HEK293T (cell line): ENCODE data around the gene GLRX3.

Experiments
- CTCF ChIA-PET: fragments of 350-600 bp; formaldehyde crosslinking; extraction: SDS; loops from one replicate; lab custom pipeline; 2021; ENCODE audit warnings: antibody characterized with exemption, inconsistent platforms; lab: Yijun Ruan, JAX
- POLR2A ChIA-PET: fragments of 350-600 bp; formaldehyde crosslinking; extraction: SDS; loops from one replicate; lab custom pipeline; 2020; ENCODE audit warnings: antibody characterized with exemption, inconsistent platforms; lab: Yijun Ruan, JAX
- DNase-seq: peaks from one replicate; pipeline ENCODE4 v3.0.0; 2012; ENCODE audit warnings: mixed read lengths; ENCODE audit errors: extremely low spot score
- ARNT ChIP-seq: fragments of 450-650 bp; IDR thresholded peaks from 2 replicates; pipeline ENCODE4 v1.6.1; 2017; ENCODE audit warnings: mild to moderate bottlenecking
- BHLHE40 ChIP-seq: fragments of 450-650 bp; IDR thresholded peaks from 2 replicates; pipeline ENCODE4 v1.6.1; 2016; ENCODE audit warnings: mild to moderate bottlenecking, moderate library complexity, borderline replicate concordance
- CTBP1 ChIP-seq: fragments of 450-650 bp; IDR thresholded peaks from 2 replicates; pipeline ENCODE4 v1.6.1; 2016; ENCODE audit warnings: borderline replicate concordance
- ELF4 ChIP-seq: fragments of 450-650 bp; IDR thresholded peaks from 2 replicates; pipeline ENCODE4 v1.6.1; 2017; ENCODE audit warnings: antibody characterized with exemption
- FOXA1 ChIP-seq: fragments of 450-650 bp; IDR thresholded peaks from 2 replicates; pipeline ENCODE4 v1.6.1; 2016; ENCODE audit warnings: mild to moderate bottlenecking
- FOXK2 ChIP-seq: fragments of 450-650 bp; IDR thresholded peaks from 2 replicates; pipeline ENCODE4 v1.6.1; 2016; ENCODE audit warnings: mild to moderate bottlenecking
- FOXM1 ChIP-seq: fragments of 450-650 bp; IDR thresholded peaks from 2 replicates; pipeline ENCODE4 v1.6.1; 2017; ENCODE audit warnings: mild to moderate bottlenecking, borderline replicate concordance
- HDGF ChIP-seq: fragments of 450-650 bp; IDR thresholded peaks from 2 replicates; pipeline ENCODE4 v1.6.1; 2017; ENCODE audit warnings: antibody characterized with exemption, borderline replicate concordance
- L3MBTL2 ChIP-seq: fragments of 450-650 bp; conservative IDR thresholded peaks from 2 replicates; pipeline ENCODE4 v1.6.1; 2016; ENCODE audit warnings: mild to moderate bottlenecking
- LEF1 ChIP-seq: fragments of 450-650 bp; IDR thresholded peaks from 2 replicates; pipeline ENCODE4 v1.6.1; 2017; ENCODE audit warnings: mild to moderate bottlenecking, borderline replicate concordance
- NFRKB ChIP-seq: fragments of 450-650 bp; IDR thresholded peaks from 2 replicates; pipeline ENCODE4 v1.6.1; 2016; ENCODE audit warnings: mild to moderate bottlenecking, moderate library complexity
- SP1 ChIP-seq: fragments of 450-650 bp; IDR thresholded peaks from 2 replicates; pipeline ENCODE4 v1.6.1; 2017
- SUZ12 ChIP-seq: fragments of 450-650 bp; IDR thresholded peaks from 2 replicates; pipeline ENCODE4 v1.6.1; 2016; ENCODE audit warnings: mild to moderate bottlenecking
- TARDBP ChIP-seq: fragments of 450-650 bp; IDR thresholded peaks from 2 replicates; pipeline ENCODE4 v1.6.1; 2016
- ZNF384 ChIP-seq: fragments of 450-650 bp; IDR thresholded peaks from 2 replicates; pipeline ENCODE4 v1.6.1; 2016
- TF ChIP-seq, protein P1 (sequence below): fragments of 450-650 bp; IDR thresholded peaks from 2 replicates; pipeline ENCODE4 v1.6.1; 2016

GLRX3 gene

DNA sequence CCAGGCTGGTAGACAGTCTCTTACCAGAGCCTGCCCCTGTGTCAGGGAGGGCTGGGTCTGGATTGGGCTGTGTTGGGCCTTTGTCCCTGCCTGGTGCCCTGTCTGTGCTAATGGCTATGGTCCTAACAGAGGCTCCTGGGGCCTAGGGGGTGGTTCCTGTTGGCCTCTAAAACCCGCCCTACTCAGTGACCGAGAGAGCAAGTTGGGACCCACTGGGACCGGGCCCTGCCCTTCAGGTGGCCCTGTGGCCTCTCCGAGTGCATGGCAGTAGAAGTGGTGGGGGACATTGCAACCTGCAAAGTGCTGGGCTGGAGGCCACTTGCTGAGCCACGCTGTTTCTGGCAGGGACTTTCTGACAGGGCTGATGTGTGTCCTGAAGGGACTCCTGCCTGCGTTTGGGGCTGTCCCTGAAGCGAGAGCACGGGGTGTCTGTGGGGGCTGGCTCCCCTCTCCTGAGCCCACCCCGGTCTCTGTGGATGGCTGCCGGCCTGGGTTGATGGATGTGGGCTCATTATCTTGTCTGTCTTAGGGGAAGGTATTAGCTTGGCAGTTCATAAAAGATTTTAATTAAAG lies 56.2 kb downstream of the GLRX3 start:
- no peak for DNase-seq
- ChIA-PET CTCF (no interaction called here), POLR2A (no interaction called here)
- TF ChIP-seq ZNF384 (no peak), SP1 (no peak), BHLHE40 (no peak), HDGF (no peak), NFRKB (no peak), FOXM1 (no peak), L3MBTL2 (no peak), ELF4 (no peak), TARDBP (no peak), ARNT (no peak), FOXA1 (no peak), SUZ12 (no peak), LEF1 (no peak)

DNA sequence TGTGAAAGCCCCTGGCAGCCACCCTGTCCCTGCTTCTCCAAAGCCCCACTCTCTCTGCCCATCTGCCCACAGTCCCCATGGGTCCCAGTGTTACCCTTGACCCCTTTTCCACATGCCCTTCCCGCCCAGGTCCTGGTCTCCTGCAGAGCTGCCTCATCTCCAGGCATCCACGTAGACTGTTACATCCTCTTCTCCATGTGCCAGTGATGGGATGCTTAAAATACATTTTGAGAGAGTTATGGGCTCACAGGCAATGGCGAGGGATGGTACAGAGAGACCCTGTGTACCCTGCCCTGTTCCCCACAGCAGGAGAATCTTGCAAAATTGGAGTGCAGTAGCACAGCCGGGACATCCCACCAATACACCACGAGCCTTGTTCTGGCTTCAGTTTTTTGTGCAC lies 56.8 kb downstream of the GLRX3 start:
- no peak for DNase-seq
- POLR2A ChIA-PET = no interaction called here
- CTCF ChIA-PET = no interaction called here
- TF ChIP-seq FOXA1 (no peak), FOXM1 (no peak), LEF1 (no peak), SUZ12 (no peak), CTBP1 (no peak), NFRKB (no peak), ARNT (no peak), ELF4 (no peak), FOXK2 (no peak), SP1 (no peak), TARDBP (no peak), BHLHE40 (no peak), L3MBTL2 (no peak), HDGF (no peak), ZNF384 (no peak)
- TF ChIP-seq, protein P1, sequence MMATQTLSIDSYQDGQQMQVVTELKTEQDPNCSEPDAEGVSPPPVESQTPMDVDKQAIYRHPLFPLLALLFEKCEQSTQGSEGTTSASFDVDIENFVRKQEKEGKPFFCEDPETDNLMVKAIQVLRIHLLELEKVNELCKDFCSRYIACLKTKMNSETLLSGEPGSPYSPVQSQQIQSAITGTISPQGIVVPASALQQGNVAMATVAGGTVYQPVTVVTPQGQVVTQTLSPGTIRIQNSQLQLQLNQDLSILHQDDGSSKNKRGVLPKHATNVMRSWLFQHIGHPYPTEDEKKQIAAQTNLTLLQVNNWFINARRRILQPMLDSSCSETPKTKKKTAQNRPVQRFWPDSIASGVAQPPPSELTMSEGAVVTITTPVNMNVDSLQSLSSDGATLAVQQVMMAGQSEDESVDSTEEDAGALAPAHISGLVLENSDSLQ = no peak

DNA sequence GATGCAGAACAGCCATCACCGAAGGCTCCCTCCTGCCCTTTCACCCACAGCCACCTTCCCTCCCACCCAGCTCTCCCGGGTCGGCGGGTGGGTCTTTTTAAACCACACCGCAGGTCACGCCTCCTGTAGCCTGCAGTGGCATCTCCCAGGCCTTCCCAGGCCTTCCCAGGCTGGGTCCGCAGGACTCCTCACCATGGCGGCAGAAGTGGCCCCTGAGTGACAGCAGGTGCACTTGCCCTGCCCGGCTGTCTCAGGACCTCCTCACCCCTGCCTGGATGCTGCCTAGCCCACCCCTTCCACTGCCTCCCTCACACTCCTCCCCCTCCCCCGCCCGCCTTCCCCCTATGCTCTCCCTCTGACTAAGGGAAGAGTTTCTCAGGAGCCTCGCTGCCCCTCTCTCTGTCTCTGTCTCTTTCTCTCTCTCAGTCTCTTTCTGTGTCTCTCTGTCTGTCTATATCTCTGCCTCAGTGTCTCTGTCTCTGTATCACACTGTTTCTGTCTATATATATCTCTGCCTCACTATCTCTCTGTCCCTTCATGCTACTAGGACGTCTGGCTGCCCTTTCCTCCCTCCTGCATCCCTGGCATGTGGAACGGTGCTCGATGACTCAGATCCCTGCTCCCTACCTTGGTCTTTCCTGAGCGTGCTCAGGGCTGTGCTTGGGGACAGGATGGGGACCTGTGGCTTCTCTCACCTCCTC lies 57.5 kb downstream of the GLRX3 start:
- no peak for DNase-seq
- TF ChIP-seq L3MBTL2 (no peak), SUZ12 (no peak), HDGF (no peak), LEF1 (no peak), FOXM1 (no peak), CTBP1 (no peak), FOXK2 (no peak), ARNT (no peak), ELF4 (no peak), SP1 (no peak), FOXA1 (no peak), BHLHE40 (no peak), ZNF384 (no peak), TARDBP (no peak), NFRKB (no peak)
- TF ChIP-seq, protein P1 = no peak
- ChIA-PET CTCF (no interaction called here), POLR2A (no interaction called here)

DNA sequence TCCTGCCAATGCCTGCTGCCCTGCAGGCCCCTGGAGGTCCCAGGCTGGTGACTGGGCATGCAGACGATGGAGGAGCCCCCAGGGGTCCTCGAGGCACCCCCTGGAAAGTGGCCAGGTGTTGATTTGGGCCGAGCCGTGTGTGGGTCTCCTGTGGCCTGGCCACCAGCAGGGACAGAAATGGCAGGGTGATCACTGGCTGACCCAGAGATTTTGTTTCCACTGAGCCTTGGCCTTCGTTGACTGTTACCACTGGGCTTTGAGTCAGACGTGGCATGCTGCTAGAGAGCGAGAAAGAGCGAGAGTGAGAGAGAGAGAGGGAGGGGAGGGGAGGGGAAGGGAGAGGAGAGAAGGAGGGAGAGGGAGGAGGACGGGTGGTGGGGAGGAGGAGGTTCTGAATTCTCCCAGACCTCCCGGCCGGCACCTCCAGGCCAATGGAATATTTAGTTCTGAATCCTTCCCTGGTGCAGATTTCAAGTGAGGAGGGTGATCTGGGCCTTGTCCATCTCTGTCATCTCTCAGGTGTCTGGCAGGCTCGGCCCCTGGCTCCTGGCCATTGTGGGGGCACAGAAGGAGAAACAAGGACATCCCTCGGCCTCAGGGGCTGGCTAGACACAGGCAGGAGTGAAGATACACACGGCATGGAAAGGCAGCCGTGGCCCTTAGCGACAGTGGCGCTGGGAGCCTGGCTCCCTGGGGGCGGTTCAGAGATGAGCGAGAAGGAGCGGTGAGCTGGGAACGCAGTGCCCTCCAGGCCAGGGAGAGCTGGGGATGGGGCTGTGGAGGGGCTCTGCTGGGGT lies 58.2 kb downstream of the GLRX3 start:
- ChIA-PET CTCF (no interaction called here), POLR2A (no interaction called here)
- no peak for DNase-seq
- TF ChIP-seq ZNF384 = no peak
- no peak for TF ChIP-seq L3MBTL2
- TF ChIP-seq ELF4 = no peak
- TF ChIP-seq BHLHE40 = no peak
- no peak for TF ChIP-seq SP1
- no peak for TF ChIP-seq NFRKB
- no peak for TF ChIP-seq ARNT
- no peak for TF ChIP-seq FOXA1
- TF ChIP-seq FOXK2 = no peak
- no peak for TF ChIP-seq LEF1
- no peak for TF ChIP-seq SUZ12

DNA sequence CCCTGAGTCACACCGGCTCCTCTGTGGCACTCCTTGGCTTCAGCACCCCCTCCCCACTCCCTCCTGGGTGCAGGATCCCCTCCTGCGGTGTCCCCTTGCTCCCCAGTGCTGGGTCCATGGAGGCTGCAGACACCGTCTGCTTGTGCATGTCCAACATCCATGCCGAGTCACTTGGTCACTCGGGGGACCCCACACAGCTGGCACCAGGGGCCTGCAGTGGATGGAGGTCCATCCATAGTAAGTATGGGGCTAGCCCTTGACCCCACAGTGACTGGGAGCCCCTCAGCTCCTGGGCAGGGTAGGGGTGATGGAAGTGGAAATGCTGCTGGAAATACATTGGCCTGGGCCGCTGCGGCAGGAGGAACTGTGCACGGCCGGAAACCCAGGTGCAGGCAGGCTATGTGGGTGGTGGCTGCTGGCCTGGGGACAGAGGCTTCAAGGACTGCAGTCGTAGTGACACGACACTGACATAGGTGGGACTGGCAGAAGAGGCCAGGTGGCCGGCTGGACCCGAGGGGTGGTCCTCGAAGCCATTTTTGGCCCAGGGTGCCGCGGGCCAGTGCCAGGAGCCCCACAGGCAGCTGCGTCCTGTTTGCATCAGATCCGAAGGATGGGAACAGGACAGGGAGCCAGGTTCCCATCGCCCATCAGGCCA lies 58.9 kb downstream of the GLRX3 start:
- DNase-seq = no peak
- TF ChIP-seq NFRKB (no peak), TARDBP (no peak), HDGF (no peak), L3MBTL2 (no peak), CTBP1 (no peak), SP1 (no peak), ELF4 (no peak)
- TF ChIP-seq, protein P1 = no peak
- ChIA-PET POLR2A (no interaction called here), CTCF (no interaction called here)
